IPS DF 4.7 (cell line): Measurements from ENCODE around the gene LRRC8D.
"Not testable (repeated sequence)": the region's sequence is repeated elsewhere in the genome, so short reads cannot be mapped to it uniquely, and the experiment has no call there.

Experiments used
- DNase-seq: peaks from one replicate; pipeline ENCODE4 v3.0.0-alpha.2; 2013; ENCODE audit warnings: low spot score; ENCODE audit errors: extremely low read depth

Gene LRRC8D

DNA sequence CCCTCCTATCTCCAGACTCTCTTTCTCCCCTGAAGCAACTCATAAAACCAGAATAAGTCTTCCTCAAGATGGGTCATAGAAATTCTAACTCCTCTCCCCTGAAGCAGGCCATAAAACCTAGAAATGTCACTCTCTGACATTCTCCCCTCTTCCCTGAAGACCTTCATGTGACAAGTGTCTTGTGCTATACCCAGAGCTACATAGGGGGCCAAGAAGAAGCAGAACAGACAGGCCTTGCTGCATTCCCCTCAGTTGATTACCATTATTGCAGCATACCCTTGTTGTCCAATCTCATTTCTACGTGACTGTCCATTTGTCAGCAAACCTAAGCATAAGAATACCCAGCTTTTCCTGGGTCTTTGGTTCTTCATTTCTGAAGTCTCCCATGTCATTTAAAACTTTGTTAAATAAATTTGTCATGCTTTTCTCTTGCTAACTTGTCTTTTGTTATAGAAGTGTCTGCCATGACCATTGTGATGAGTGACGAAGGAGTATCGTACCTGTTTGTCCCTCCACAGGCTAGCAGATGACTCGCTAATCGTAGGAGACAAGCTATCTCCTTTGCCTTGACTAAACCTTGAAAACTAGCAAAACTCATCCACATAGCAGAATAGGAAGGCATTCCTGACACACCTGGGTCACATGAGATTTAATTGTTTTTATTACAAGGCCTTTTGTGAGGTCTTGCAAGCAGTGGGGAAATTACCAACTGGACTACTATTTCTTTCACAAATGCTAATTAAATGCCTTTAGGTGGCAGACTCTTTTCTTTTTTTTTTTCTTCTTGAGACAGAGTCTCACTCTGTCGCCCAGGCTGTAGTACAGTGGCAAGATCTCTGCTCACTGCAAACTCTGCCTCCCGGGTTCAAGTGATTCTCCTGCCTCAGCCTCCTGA, 134.7 kb downstream of the LRRC8D start:
- DNase-seq: no peak

DNA sequence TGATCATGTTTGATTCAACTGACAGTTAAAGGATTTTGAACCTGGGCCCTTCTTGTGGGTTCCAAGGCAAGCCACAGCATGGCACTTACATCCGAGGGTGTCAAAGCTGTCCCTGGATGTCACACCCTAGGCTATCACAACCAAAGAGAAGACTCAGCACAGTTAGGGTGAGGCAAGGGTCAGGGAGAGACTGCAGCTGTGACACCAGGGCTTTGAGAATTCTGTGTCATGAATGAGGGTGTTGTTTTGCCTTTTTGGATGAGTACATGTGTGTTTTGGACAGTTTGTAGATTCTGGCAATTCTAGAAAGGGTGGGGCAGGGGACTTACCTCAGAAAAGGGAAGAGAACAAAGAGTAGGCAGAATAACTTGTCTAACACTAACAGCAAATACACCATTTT, 136.3 kb downstream of the LRRC8D start:
- DNase-seq: no peak

- DNase-seq: no peak
Measured at GRCh38 chr1:89958851-89959654, 138.2 kb downstream of the LRRC8D start.

GRCh38 chr1:89959719-89960118, 138.9 kb downstream of the LRRC8D start:
- no peak for DNase-seq

- no peak for DNase-seq
Measured at GRCh38 chr1:89962024-89962741, 141.4 kb downstream of the LRRC8D start.

DNA sequence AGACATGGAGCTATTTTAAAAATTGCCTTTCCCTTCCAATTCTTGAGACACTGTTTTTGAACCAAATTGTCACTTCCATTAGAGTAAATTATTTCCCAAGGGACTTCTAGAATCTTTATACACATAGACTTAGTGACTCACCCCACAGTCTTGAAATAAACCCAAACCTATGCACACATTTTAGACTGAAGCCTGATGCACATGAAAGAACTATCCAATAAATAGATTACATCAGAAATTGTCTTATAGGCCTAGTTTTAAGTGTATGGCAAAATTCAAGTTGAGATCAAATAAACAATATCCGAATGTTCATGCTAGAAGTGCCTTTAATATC, 141.9 kb downstream of the LRRC8D start:
- DNase-seq: no peak

- no peak for DNase-seq
Measured at GRCh38 chr1:89965193-89965768, 144.4 kb downstream of the LRRC8D start.

- no peak for DNase-seq
Measured at GRCh38 chr1:89966656-89967055, 145.8 kb downstream of the LRRC8D start.

GRCh38 chr1:89971600-89971999, 150.8 kb downstream of the LRRC8D start:
- no peak for DNase-seq

DNA sequence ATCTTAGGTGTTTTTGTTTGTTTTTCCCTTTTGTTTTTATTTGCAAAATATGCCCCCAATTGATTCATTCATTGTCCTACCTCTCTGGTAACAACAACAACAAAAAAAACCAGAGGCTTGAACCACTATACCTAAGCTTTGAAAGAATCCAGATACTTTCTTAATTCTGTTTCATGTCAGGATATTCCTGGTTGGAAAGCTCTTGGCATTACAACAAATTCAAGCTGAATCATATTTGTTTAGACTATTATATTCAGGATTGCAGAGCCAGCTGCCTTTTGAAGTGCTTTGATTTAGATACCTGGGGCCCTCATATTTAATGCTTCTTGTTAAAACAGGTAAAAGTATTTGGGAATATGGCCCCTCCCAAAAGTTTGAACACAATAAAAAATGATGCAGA, 151.2 kb downstream of the LRRC8D start:
- no peak for DNase-seq

GRCh38 chr1:89973471-89974127, 152.8 kb downstream of the LRRC8D start:
- DNase-seq: no peak

- no peak for DNase-seq
Measured at GRCh38 chr1:89974256-89974655, 153.4 kb downstream of the LRRC8D start.

DNA sequence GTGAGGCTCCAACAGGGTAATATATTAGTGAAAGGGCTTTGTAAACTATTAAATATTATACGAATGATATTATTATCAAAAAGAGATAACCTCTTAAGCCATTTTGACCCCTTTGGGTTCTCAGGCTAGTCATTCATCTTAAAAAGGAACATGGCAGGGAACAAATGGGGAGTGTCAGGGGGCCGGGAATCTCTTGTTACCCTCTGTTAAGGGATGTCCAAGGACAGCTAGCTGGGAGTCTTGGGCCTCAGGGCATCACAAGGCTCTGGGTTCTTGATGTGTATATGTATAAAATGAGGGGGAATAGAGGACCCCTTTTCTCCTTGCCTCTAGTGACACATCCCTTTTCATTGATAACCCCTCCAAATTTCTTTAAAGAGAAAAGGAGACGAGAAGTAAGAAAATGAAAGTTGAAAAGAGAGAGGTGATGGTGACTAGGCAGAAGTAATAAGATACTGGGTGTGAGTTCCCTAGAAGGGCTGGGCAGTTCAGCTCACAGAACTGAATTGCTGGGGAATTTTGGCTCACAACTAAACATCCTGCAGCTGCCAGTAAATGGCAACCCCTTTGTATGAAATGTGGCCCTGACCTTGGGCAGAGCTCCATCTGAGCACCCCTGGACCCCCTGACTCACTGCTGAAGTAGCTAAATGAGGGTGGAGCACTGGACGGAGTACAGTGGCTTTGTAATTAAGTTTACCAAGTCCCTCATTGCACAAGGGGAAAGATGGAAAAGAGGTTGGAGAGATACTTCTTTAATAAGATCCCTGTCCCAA, 154.1 kb downstream of the LRRC8D start:
- DNase-seq: no peak

GRCh38 chr1:89975540-89976125, 154.8 kb downstream of the LRRC8D start:
- DNase-seq: no peak

DNA sequence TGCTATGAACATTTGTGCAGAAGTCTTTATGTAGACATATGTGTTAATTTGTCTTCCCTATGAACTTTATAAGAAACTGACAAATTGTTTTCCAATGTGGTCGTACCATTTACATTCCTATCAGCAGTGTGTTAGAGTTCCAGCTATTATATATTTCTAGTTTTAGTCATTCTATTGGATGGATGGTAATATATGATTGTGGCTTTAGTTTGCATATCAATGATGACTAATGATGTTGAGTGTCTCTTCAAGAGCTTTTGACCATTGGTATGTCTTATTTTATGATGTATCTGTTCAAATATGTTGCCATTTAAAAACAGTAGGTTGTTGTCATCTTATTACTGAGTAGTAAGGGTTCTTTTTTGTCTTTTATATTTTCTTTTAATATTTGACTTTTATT, 157.9 kb downstream of the LRRC8D start:
- DNase-seq: no peak

- DNase-seq: no peak
Measured at GRCh38 chr1:89980605-89981004, 159.8 kb downstream of the LRRC8D start.

DNA sequence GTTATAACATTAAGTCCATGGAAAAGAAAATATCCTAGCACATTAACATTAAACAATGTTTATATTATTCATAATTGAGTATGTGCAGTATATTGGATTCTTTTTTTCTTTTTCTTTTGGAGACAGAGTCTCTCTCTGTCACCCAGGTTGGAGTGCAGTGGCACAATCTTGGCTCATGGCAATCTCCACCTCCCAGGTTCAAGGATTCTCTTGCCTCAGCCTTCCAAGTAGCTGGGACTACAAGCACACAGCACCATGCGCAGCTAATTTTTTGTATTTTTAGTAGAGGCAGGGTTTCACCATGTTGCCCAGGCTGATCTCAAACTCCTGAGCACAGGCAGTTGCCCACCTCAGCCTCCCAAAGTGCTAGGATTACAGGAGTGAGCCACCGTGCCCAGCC, 162.0 kb downstream of the LRRC8D start:
- not testable (repeated sequence) for DNase-seq

DNA sequence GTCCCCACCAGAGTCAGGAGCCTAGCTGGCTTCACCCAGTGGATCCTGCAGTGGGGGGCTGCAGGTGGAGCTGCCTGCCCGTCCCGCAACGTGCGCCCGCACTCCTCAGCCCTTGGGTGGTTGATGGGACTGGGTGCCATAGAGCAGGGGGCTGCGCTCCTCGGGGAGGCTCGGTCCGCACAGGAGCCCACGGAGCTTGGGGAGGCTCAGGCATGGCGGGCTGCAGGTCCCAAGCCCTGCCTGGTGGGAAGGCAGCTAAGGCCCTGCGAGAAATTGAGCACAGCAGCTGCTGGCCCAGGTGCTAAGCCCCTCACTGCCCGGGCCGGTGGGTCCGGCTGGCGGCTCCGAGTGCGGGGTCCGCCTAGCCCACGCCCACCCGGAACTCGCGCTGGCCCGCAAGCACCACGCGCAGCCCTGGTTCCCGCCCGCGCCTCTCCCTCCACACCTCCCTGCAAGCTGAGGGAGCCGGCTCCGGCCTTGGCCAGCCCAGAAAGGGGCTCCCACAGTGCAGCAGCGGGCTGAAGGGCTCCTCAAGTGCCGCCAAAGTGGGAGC, 163.8 kb downstream of the LRRC8D start:
- DNase-seq: not testable (repeated sequence)

DNA sequence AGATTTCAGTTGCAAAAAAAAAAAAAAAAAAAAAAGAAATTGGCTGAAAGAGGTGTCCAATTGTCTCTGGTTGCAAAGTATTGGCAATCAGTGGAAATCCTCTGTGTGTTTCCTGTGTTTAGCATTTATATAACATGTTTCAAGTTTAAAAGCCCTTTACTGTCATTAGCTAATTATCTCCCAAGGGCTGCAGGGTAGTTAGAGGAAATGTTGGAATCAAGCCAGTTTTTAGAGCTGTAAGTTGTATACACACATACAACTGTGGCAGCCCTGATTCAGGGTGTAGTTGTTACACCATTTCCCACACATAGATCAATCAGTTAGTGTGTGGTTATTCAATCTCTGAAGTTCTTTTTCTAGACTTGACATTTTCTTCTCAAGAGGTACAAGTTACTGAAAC, 165.2 kb downstream of the LRRC8D start:
- no peak for DNase-seq
